Muscle of back (tissue), 11 donors: ENCODE data around the gene SLC38A8. TPM values are rescaled to one million over a fixed set of nuclear protein-coding genes. Genes with fewer than 3 reads are reported as not detected.

ENCODE experiments used
- DNase-seq, 3 donors: peaks; one replicate each; pipeline versions ENCODE4 v3.0.0 to v3.0.0-alpha.2; 2013
- polyA plus RNA-seq, 10 donors: library from polyadenylated mRNA; unstranded; fragments of 120-200 nt; gene quantifications; one replicate each; pipeline ENCODE4 v1.2.1, GENCODE V29; 2013; ENCODE audit not compliant: insufficient read length in 10 of 10

The SLC38A8 gene
- polyA plus RNA-seq, 10 donors, result not detected

- DNase-seq, result no peak
Observed at GRCh38 chr16:83996481-83997252, 45.9 kb downstream of the SLC38A8 start.

- DNase-seq, result no peak
Observed at GRCh38 chr16:83995754-83996153, 46.8 kb downstream of the SLC38A8 start.

DNA sequence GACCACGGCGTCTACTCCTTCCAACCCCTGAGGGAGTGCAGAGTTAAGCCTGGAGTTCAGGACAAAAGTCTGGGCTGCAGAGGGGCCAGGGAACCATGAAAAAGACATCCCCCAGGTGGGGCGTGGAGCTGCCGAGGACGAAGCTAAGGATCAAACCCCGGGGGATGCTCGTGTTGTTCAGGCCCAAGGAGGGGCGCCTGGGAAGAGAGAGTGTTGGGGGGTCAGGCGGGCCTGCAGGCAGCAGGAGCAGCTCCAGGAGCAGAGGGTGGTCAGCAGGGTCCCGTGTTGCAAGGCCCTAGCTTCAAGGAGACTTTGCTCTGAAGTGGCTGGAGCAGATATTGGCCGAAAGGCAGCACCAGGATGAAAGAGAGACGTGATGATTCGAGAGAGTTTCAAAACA is 47.9 kb downstream of the SLC38A8 start:
- DNase-seq, result no peak

DNA sequence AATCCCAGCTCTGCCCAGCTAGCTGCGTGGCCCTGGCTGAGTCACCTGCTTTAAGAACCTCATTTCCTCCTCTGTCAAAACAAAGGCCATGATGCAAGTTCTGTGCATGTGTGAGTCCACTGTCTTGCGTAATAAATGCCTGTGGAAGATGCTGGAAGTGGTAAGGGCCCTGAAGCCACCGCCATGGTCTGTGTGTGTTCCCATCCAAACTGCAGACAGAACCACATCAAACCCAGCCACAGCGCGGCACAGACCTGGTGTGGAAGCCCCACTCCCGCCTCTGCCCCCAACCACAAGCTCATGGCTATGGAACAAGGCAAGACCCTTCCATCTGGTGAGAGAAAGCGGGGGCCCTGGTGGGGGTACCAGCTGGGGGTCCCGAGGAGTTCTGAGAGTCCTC is 48.5 kb downstream of the SLC38A8 start:
- DNase-seq, result peak in 1 of 3 donors; percentile 45

DNA sequence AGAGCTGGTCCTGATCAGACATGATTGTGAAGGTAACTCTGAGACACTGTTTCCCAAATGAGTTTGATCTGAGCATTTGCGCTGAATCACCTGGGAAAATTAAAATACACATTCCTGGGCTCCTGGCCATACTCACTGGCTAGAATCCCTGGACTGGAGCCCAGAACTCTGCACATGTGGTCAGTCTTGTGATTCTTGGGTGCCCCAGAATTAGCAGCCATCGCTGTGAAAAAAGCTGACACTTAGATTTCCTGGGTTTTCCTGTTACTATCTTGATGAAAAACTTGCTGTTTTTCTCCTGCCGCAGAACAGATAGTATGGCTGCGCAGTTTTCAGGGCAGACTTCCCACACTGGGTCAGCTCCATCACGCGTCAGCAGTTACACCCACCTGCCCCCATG is 50.0 kb downstream of the SLC38A8 start:
- peak in 2 of 3 donors; percentile 19 to 56 for DNase-seq

GRCh38 chr16:83990492-83990891 is 52.1 kb downstream of the SLC38A8 start:
- DNase-seq, result no peak

- no peak for DNase-seq
Observed at GRCh38 chr16:83989300-83989699, 53.3 kb downstream of the SLC38A8 start.

GRCh38 chr16:83983491-83983890 is 59.1 kb downstream of the SLC38A8 start:
- no peak for DNase-seq

- DNase-seq, result no peak
Observed at GRCh38 chr16:83981799-83982198, 60.8 kb downstream of the SLC38A8 start.

DNA sequence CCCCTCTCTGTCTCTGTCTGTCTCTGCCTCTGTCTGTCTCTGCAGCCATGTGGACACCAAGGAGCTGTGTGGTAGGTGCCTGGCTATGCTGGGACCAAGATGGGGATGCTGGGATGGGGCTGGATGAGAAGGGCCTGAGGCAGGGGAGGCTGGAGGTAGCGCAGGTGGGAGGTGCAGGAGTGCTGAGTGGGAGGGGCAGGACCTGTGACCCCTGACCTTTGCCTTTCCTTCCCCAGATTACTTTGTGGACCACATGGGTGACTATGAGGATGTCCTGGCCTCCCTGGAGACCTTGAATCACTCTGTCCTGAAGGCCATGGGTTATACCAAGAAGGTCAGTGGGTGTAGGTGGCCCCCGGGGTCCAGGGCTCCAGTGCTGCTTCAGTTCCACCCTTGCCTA is 61.8 kb downstream of the SLC38A8 start:
- DNase-seq, result no peak

- no peak for DNase-seq
Observed at GRCh38 chr16:83979441-83979840, 63.2 kb downstream of the SLC38A8 start.

- no peak for DNase-seq
Observed at GRCh38 chr16:83978401-83978904, 64.1 kb downstream of the SLC38A8 start.

DNA sequence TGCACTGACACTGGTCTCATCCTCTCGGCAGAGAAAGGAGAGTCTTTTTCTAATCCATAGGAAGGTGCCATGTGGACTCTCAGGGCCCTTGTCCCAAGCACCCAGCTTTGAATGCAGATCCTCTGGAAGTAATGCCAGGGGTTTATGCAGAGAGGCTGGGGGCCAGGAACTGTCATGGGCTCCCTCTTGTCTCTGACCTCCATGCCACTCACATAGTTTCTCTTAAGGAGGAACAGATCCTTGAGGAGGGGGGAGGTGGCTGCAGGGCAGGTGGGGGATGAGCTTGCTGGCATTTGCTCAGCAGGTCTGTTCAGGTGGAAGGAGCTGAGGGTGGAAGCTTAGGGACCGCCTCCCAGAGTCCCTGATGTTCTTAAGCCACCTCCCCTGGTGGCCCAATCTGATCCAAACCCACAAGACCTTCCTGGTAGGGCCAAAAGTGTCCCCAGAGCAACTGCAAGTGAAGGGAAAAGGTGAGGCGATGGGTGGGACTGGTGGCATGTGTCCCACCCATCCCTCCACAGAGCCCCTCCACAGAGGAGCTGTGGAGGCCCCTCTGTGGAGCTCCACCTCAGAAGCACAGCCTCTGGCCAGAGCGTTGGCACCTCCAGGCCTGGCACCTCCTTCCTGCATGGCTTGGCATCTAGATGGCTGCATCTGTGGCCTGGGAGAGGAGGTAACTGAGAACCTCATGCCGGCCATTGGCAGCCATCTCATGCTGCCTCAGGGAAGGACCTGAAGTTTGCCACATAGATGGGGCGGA is 65.4 kb downstream of the SLC38A8 start:
- no peak for DNase-seq

GRCh38 chr16:83975590-83976260 is 66.9 kb downstream of the SLC38A8 start:
- no peak for DNase-seq

- no peak for DNase-seq
Observed at GRCh38 chr16:83974475-83974874, 68.1 kb downstream of the SLC38A8 start.

DNA sequence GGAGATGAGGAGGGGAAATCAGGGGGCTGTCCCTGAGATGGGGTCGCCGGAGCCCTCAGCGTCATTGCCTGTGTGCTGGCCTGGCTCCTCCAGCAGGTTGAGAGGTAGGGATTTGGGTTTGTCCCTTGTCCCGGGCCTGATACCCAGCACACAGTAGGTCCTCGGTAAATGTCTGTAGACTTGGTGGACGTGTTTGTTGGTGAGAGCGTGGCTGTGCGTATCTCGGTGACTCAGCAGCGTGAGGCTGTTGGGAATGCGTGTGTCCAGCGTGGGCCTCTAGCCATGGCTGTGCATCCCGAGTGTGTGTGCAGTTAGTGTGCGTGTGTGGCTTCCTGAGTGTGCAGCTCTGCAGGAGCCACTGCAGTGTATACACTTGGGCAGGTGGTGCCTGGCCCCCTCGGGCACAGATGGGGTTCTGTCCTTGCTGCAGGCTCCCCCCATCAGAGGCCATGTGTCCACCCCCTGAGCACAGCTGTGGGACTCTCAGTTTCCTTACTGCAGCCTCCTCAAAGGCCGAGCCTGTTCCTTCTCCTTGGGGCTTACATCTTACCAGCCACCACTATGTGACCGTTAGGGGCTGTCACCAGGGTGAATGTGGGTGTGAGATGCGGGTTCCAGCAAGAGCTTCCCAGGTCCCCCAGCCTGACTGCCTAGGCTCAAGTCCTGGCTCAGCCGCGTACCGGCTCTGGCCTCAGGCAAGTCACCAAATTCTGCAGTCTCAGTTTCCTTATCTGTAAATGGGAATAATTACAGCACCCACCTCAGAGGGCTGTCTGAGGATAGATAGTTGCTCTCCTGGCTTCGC is 68.8 kb downstream of the SLC38A8 start:
- DNase-seq, result no peak

GRCh38 chr16:83973077-83973476 is 69.5 kb downstream of the SLC38A8 start:
- DNase-seq, result no peak

GRCh38 chr16:83972256-83973008 is 70.2 kb downstream of the SLC38A8 start:
- DNase-seq, result no peak

- DNase-seq, result no peak
Observed at GRCh38 chr16:83971165-83972130, 71.1 kb downstream of the SLC38A8 start.

DNA sequence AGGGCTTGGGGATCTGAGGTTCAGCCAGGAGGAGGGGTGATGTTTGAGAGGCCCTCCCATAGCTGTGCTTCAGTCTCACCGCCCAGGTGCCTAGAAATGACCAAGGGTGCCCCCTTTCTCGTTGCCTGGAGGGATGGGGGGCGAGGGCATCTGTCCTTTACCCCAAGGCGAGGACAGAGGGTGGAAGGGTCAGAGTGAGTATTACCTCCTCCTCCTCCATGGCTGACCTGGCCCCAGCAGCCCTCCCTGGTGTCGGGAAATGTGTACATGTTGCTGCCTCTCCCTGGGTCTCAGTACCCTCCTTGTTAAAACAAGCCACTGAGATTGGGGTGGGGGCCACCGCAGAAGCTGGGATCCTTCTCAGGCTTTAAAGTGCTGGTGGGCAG is 72.2 kb downstream of the SLC38A8 start:
- no peak for DNase-seq
